BLaER1 treated with 17β-estradiol and CSF1 and Interleukin-3, amounts not matched to agents 10 nM and 100 nM (cell line): ENCODE results near the gene TACC3.

Experiments used
- H3K27ac ChIP-seq, 11 experiments: shearing (Covaris generic); formaldehyde crosslinking; 2 replicates each; pipeline ENCODE4 v1.8.1; 2022
- H3K27me3 ChIP-seq, 11 experiments: shearing (Covaris generic); formaldehyde crosslinking; 2 replicates each; pipeline ENCODE4 v1.8.1; 2022
- H3K36me3 ChIP-seq, 11 experiments: shearing (Covaris generic); formaldehyde crosslinking; 2 replicates each; pipeline ENCODE4 v1.8.1; 2022
- H3K4me1 ChIP-seq, 10 experiments: shearing (Covaris generic); formaldehyde crosslinking; 2 replicates each; pipeline ENCODE4 v1.8.1; 2022
- H3K4me2 ChIP-seq, 11 experiments: shearing (Covaris generic); formaldehyde crosslinking; 2 replicates each; pipeline ENCODE4 v1.8.1; 2022
- H3K4me3 ChIP-seq, 10 experiments: shearing (Covaris generic); formaldehyde crosslinking; 2 replicates each; pipeline ENCODE4 v1.8.1; 2022
- H3K9ac ChIP-seq, 11 experiments: shearing (Covaris generic); formaldehyde crosslinking; 2 replicates each; pipeline ENCODE4 v1.8.1; 2022
- H3K9me3 ChIP-seq, 11 experiments: shearing (Covaris generic); formaldehyde crosslinking; replicated peaks in 1 of 11; 2 replicates each; pipeline ENCODE4 v1.8.1; 2022
- H4K20me1 ChIP-seq, 11 experiments: shearing (Covaris generic); formaldehyde crosslinking; 2 replicates each; pipeline ENCODE4 v1.8.1; 2022
- Cebpa-rat ChIP-seq, 11 experiments: shearing (Covaris generic); IDR thresholded peaks; 2 replicates each; pipeline ENCODE4 v1.8.1; 2022

TACC3 gene

GRCh38 chr4:1711571-1712215 lies 9.6 kb upstream of the TACC3 start:
- peak overlapping the region; percentile 72 to 99 (median 94) for H3K4me3 ChIP-seq
- no peaks in the 10 kb centered on the region for H3K27me3 ChIP-seq
- H3K9me3 ChIP-seq, result no peaks in the 10 kb centered on the region
- peak overlapping the region; percentile 96 to 100 (median 99) for H3K9ac ChIP-seq
- H4K20me1 ChIP-seq, result peaks cover 52 to 89% (median 71%) of the 10 kb centered on the region in 11 experiments; a peak in 21 of 22 replicates
- peak overlapping the region; percentile 98 to 100 (median 100) for H3K27ac ChIP-seq
- H3K4me2 ChIP-seq, result peak overlapping the region; percentile 83 to 100 (median 98)
- H3K36me3 ChIP-seq, result peaks cover 14 to 52% (median 41%) of the 10 kb centered on the region in 11 experiments
- H3K4me1 ChIP-seq, result peaks cover 65 to 76% (median 70%) of the 10 kb centered on the region in 10 experiments
- no peak for TF ChIP-seq Cebpa-rat (IDR thresholded peaks at IDR 0.05)

DNA sequence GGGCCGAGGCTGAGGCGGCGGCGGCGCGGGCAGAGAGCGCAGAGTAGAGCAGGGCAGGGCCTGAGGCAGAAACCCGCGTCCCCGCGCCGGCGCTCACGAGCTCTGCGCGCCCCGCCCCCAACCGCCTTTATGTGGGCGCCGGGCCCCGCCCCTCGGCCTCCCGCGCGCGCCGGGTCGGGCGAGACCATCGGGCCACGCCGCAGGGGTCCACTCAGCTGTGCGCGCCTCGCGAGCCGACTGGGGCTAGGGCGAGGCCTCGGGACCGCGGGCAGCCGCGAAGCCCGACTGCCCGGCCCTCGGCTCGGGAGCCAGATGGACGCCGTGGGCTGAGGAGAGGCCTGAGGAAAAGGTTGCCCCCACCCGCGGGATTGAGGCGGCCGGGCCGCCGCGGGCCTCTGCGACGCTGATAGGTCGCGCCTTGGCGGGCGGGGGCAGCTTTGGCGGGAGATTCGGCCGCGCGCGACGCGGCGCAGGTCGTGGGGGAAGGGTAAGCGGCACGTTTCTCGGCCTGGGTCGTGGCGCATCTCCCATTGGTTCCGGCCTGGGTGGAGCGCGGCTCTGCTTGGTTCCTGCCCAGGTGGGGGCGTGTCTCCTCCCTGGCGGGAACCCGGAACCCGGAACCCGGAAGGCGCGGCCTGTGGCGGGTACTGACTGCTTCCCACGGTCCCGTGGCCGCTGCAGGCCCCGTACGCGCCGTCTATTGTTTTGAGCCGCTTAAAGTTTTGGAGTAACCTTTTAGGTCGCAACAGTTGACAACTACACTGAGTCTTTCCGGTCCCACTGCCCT lies 8.9 kb upstream of the TACC3 start, which contains the start of gene SLBP:
TSS of gene SLBP (minus strand) at position 104 of the 787 bp plus-strand sequence. CDS start 131 bp downstream, outside the sequence.
- peak within 1 kb of the TSS; percentile 98 to 100 (median 100) for H3K27ac ChIP-seq
- no peak for TF ChIP-seq Cebpa-rat (IDR thresholded peaks at IDR 0.05)
- H3K4me2 ChIP-seq, result peak within 1 kb of the TSS; percentile 95 to 100 (median 99)
- H3K9ac ChIP-seq, result peak within 1 kb of the TSS; percentile 96 to 100 (median 99)
- no peaks in the 10 kb centered on the region for H3K9me3 ChIP-seq
- peak within 1 kb of the TSS; percentile 72 to 99 (median 94) for H3K4me3 ChIP-seq
- no peaks in the 10 kb centered on the region for H3K27me3 ChIP-seq
- H3K4me1 ChIP-seq, result peaks cover 72 to 83% (median 77%) of the 10 kb centered on the region in 10 experiments
- H4K20me1 ChIP-seq, result peaks cover 56 to 91% (median 73%) of the 10 kb centered on the region in 11 experiments
- H3K36me3 ChIP-seq, result peaks cover 20 to 52% (median 44%) of the 10 kb centered on the region in 11 experiments; a peak in 20 of 22 replicates

DNA sequence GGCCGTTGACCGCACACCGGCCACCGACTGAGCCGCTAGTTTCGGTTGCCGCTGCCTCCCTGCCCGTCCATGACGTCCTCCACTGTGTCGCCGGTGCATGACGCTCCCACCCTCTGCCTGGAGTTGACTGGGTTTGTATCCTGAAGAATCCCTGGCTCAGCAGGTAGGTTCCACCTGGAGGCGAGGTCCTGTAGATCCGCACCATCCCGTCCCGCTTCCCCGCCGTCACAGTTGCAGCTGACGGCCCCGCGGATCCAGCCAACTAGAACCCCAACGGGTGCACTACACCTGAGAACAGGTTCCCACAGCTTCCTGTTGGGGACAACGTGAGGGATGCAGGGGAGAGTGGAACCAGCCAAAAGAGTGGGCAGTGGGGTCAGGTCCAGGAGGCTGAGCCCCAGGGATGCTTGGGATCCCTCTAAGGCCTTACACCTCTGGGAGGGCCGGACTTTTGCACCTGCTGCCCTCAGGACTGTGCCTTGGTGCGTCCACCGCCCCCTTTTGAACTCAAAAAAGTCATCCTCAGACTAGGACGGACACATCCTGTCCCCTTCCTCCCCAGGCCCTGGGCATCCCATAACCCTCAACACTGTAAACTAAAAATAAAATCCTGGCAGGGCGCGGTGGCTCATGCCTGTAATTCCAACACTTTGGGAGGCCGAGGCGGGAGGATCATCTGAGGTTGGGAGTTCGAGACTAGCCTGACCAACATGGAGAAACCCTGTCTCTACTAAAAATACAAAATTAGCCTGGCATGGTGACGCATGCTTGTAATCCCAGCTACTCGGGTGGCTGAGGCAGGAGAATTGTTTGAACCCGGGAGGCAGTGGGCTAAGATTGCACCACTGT lies 8.1 kb upstream of the TACC3 start:
- Histone ChIP-seq H3K36me3 (peaks cover 25 to 52% (median 44%) of the 10 kb centered on the region in 11 experiments; a peak in 20 of 22 replicates), H3K9ac (peak overlapping the region; percentile 96 to 100 (median 99)), H3K27ac (peak overlapping the region; percentile 98 to 100 (median 100); a peak in 21 of 22 replicates), H3K4me1 (peaks cover 77 to 83% (median 80%) of the 10 kb centered on the region in 10 experiments), H3K4me2 (peak overlapping the region; percentile 95 to 100 (median 99)), H3K4me3 (peak overlapping the region; percentile 72 to 99 (median 94)), H3K27me3 (no peaks in the 10 kb centered on the region), H4K20me1 (peaks cover 57 to 91% (median 73%) of the 10 kb centered on the region in 11 experiments), H3K9me3 (no peaks in the 10 kb centered on the region)
- no peak for TF ChIP-seq Cebpa-rat (IDR thresholded peaks at IDR 0.05)

GRCh38 chr4:1714303-1715001 lies 6.9 kb upstream of the TACC3 start:
- peaks cover 22 to 42% (median 31%) of the 10 kb centered on the region in 11 experiments; a peak in 20 of 22 replicates for H3K36me3 ChIP-seq
- no peaks in the 10 kb centered on the region for H3K27me3 ChIP-seq
- H3K9ac ChIP-seq, result peak overlapping the region; percentile 96 to 100 (median 99); a peak in 21 of 22 replicates
- peaks cover 78 to 83% (median 81%) of the 10 kb centered on the region in 10 experiments for H3K4me1 ChIP-seq
- no peaks in the 10 kb centered on the region for H3K9me3 ChIP-seq
- H3K27ac ChIP-seq, result peak overlapping the region; percentile 66 to 100 (median 100); a peak in 21 of 22 replicates
- TF ChIP-seq Cebpa-rat (IDR thresholded peaks at IDR 0.05), result no peak
- H3K4me2 ChIP-seq, result peak overlapping the region; percentile 95 to 100 (median 99)
- H4K20me1 ChIP-seq, result peaks cover 51 to 91% (median 73%) of the 10 kb centered on the region in 11 experiments
- H3K4me3 ChIP-seq, result peak overlapping the region; percentile 72 to 99 (median 94)

- H4K20me1 ChIP-seq, result peaks cover 45 to 91% (median 73%) of the 10 kb centered on the region in 11 experiments
These were observed 6.1 kb upstream of the TACC3 start for GRCh38 chr4:1715002-1715758.

DNA sequence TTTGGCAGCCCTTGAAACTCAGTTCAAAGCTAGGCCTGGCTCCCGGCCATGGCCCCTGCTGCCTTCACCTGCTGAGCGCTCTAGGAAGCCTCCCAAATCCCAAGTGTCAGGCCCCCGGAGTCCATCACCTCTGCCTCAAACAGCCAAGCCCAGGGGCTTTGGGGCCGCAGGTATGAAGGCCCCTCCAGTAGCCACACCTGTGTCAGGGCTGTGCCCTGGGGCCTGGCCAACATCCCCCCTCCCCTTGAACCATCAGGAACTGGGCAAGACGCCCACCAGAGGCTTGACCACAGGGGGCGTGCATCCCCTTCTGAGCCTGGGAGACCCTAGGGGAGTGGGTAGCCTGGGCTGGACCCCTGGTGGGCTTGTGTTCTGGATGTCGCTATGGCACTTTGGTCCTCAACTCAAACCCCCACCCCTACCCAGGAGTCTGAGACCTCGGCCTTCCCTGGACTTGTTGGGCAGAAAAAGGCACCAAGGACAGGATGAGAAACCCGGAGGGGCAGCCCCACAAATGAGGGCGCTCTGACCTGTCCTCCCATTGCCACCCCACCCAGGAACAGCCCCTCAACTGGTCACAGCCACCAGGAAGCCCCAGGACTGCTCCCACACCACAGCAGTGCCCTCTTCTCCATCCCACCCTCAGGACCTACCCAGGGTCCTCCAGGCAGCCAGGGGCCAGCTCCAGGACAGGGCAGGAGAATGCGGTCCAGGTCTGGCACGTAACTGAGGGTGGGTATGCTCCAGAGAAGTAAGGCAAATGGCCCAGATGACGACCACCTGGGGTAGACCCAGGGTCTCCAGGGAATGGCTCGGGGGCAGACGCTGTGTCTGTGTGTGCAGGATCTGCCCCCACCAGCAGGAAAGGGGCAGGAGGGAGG lies 5.0 kb upstream of the TACC3 start:
- Histone ChIP-seq H3K9ac (peak overlapping the region; percentile 88 to 100 (median 99)), H3K4me2 (peak overlapping the region; percentile 95 to 100 (median 99)), H3K9me3 (no peaks in the 10 kb centered on the region), H4K20me1 (peaks cover 34 to 81% (median 62%) of the 10 kb centered on the region in 11 experiments), H3K4me1 (peaks cover 71 to 75% (median 73%) of the 10 kb centered on the region in 10 experiments), H3K27ac (peak overlapping the region in 10 of 11 experiments; percentile 69 to 100 (median 100); a peak in 20 of 22 replicates), H3K4me3 (peak overlapping the region in 8 of 10 experiments; percentile 27 to 99 (median 94); a peak in 15 of 20 replicates), H3K36me3 (peaks cover 12 to 30% (median 20%) of the 10 kb centered on the region in 11 experiments; a peak in 18 of 22 replicates), H3K27me3 (no peaks in the 10 kb centered on the region)
- no peak for TF ChIP-seq Cebpa-rat (IDR thresholded peaks at IDR 0.05)

More at GRCh38 chr4:1715002-1715758, 6.1 kb upstream of the TACC3 start:
- Histone ChIP-seq H3K27me3 (no peaks in the 10 kb centered on the region), H3K9ac (peak overlapping the region; percentile 88 to 100 (median 99); a peak in 21 of 22 replicates), H3K36me3 (peaks cover 15 to 36% (median 24%) of the 10 kb centered on the region in 11 experiments; a peak in 18 of 22 replicates), H3K27ac (peak overlapping the region; percentile 66 to 100 (median 100)), H3K4me3 (peak overlapping the region; percentile 15 to 99 (median 92); a peak in 18 of 20 replicates), H3K9me3 (no peaks in the 10 kb centered on the region), H3K4me1 (peaks cover 78 to 83% (median 81%) of the 10 kb centered on the region in 10 experiments), H3K4me2 (peak overlapping the region; percentile 95 to 100 (median 99))
- TF ChIP-seq Cebpa-rat (IDR thresholded peaks at IDR 0.05), result peak in 1 of 11 experiments; percentile 24; a peak in 1 of 22 replicates
